GM19023 (cell line): ENCODE measurements around the gene HSD17B12.

Source experiments
- ATAC-seq: cut with Tn5 transposase; IDR thresholded peaks from one replicate; pipeline ENCODE4 v1.9.1; 2021; ENCODE audit warnings: mild to moderate bottlenecking, moderate library complexity; ENCODE audit not compliant: unreplicated experiment

Gene HSD17B12

DNA sequence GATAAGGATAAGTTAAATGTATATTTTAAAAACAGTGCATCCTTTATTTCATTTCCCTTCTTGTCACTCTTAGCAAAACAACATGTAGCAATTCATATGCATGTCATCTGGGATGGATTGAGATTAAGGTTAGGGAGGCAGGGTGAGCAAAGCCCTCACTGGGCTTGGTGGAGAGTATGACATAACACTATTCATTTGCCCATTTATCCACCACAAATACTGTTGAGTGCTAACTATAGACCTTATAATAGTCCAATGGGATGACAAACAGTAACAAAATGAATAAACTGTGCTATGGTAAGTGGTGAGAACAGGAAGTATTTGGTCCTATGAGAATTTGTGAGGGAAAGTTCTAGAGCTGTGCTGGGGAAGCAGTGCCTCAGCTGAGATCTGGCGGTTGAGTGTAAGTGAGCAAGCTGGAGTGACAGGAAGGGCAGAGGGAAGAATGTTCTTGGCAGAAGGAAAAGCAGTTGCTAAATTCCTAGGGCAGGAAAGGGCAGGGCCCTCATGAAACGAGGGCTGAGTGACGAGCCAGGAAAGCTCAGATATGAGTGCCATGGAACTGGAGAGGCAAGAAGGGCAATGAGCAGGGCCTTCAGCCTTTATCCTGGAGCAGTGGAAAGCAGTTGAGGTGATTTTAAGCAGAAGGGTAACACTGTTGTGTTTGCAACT, 6.7 kb downstream of the HSD17B12 start:
- ATAC-seq, result no peak

- ATAC-seq, result no peak
These were observed 7.9 kb downstream of the HSD17B12 start for GRCh38 chr11:43688394-43688793.

- ATAC-seq, result no peak
These were observed 8.6 kb downstream of the HSD17B12 start for GRCh38 chr11:43689167-43689566.

DNA sequence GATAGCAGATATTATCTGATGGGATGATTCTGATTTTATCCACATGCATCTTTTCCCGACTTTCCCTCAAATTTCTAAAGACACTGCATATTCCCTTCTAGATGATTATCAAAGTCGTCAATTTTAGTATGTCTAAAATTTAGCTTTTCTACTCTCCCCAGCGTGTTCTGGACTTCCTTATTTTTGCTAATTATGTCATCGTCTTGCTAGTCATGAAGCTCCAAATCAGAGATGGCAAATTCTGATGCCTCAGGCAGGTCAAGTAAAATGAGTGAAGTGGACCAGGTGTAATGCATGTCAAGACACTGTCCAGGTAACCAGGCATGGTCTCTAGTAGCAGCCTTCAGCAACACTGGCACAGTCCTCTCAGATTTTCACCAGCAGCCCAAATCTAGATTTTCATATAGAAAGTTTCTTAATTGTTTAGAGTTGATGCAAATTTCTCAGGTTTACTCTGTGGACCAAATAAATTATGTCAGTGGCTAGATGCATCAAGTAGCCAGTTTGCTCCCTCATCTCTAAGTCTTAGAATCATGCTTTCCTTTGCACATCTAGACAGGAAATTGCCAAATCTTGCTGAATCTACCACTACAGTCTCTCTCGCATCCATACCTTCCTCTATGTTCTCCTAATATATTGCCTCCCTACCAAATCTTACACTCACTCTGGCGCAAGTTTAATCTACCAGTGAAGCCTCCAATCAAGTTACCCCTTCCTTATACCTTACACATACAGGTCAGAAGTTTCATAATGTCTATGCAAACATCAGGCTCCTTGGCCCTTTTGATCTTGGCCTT, 10.6 kb downstream of the HSD17B12 start:
- no peak for ATAC-seq

DNA sequence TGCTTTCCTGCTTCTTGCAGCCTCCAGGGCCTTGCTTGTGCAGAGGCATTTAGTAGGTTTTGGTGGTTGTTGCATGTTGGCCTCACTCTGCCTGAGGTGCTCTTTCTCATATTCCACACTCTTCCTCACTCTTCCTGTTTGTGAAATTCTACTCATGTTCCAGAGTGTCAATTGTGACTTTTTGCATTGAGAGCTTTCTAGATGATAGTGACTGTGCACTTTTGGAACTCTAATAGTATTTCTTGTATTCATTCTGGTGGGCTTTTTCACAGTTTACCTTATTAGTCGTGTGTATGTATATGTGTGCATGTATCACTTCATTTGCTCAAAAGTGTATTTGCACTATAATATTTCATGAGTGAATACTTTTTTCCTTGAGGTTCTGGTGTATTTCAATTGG, 11.3 kb downstream of the HSD17B12 start:
- no peak for ATAC-seq

GRCh38 chr11:43693069-43693468, 12.5 kb downstream of the HSD17B12 start:
- ATAC-seq, result no peak

DNA sequence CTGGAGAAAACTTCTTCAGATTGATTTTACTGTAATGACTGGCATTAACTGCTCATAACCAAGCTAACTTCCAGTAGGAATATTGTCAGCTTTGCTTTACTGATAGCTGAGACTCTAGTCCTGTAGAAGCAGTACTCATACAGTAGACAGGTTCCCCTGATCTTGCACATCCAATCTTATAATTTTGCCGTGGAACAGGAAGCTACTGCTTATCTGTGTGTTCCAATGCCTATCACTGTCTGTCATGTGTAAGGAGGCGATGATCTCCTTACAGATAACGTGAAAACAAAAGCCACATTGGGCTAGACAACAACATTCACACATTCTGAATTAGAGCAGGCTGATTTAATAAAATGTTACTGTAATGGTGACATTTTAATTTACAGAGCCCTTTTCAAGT, 13.2 kb downstream of the HSD17B12 start:
- ATAC-seq, result no peak

DNA sequence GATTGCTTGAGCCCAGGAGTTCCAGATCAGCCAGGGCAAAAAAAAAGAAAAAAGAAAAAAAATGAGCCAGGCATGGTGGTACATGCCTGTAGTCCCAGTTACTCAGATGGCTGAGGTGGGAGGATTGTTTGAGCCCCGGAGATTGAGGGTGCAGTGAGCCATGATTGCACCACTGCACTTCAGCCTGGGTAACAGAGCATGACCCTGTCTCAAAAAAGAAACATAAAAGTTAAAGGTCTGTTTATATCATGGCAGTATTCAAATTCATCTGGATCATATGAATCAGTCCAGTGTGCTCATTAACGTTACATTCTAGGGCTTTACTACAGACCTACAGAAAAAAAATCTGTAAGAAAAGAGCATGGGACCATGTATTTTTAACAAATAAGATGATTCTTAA, 13.9 kb downstream of the HSD17B12 start:
- ATAC-seq, result peak; percentile 53

GRCh38 chr11:43697679-43698078, 17.1 kb downstream of the HSD17B12 start:
- ATAC-seq, result no peak

- no peak for ATAC-seq
These were observed 19.3 kb downstream of the HSD17B12 start for GRCh38 chr11:43699870-43700269.

DNA sequence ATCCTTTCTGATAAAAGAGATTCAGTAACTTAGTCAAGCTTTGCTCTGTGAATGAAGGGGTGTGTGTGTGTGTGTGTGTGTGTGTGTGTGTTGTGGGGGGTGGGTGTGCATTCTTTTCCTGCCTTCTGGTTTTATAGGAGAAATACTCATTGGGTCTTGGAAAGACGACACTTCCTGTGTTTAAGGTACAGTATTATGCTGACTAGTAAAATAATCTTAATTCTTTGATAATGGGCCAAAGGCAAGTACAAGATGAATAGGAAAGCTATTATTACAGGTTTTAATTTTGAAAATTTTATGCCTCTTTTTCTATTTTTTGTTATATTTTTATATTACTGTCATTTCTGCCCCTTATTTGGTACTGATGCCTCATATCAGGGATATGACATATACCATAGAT, 26.1 kb downstream of the HSD17B12 start:
- no peak for ATAC-seq

DNA sequence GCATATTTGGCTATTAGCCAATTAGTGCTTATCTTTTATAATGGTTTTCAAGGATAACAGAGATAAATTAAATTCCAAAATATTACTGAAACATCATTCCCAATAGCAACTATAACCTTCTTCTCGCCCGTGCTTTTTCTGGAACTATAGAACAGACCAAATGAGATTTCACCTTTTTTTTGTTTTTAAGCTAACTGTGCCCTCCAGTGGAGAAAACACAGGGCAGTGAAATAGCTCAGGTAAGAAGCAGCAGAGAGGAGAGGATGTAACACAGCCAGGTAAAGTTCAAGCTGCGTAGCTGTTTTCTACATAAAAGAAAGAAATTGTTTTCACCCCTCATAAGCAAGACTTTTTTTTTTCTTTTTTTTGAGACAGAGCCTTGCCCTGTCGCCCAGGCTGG, 28.2 kb downstream of the HSD17B12 start:
- ATAC-seq, result no peak

GRCh38 chr11:43709689-43710088, 29.2 kb downstream of the HSD17B12 start:
- ATAC-seq, result no peak

- ATAC-seq, result no peak
These were observed 32.1 kb downstream of the HSD17B12 start for GRCh38 chr11:43712676-43713075.

GRCh38 chr11:43718373-43718772, 37.8 kb downstream of the HSD17B12 start:
- ATAC-seq, result no peak

DNA sequence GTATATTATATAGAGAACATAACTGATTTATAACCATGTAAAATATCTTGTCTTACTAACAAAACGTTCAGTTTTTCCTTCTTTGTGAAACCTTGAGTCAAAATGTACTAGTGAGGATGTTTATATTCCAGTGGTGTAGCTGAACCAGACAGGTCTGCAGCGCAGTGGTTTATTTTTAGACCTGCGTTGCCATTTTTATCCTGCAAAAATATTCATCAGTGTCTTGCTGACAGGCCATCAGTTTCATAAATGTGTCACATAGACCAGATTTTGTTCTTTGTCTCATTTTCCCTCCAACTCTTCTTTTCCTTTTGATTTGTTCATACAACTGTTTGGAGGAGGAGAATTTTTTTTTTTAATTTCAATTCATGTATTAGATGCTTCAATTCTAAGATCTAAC, 43.1 kb downstream of the HSD17B12 start:
- no peak for ATAC-seq

DNA sequence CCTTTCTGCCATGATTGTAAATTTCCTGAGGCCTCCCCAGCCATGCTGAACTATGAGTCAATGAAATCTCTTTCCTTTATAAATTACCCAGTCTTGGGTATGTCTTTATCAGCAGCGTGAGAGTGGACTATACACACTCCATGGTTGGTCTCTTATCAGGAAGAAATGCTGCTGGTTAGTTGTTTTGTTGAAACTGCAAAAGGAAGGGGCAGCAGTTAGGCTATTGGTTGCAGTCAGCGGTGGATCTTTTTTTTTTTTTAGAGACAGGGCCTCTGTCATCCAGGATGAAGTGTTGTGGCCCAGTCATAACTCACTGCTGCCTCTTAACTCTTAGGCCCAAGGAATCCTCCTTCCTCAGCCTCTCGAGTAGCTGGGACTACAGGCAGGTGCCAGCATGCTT, 51.7 kb downstream of the HSD17B12 start:
- no peak for ATAC-seq

- ATAC-seq, result no peak
These were observed 53.7 kb downstream of the HSD17B12 start for GRCh38 chr11:43734256-43734655.

DNA sequence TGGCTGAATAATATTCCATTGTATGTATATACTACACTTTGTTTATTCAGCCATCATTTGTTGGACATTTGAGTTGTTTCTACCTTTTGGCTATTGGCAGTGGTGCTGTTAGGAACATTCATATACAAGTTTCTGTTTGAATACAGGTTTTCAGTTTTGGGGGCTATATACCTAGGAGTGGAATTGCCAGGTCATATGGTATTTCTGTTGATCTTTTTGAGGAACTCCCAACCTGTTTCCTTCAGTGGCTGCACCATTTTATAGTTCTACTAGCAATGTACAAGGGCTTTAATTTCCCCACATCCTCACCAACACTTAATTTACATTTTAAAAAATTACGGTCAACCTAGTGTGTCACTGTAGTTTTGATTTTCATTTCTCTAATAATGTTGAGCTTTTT, 54.6 kb downstream of the HSD17B12 start:
- ATAC-seq, result no peak

DNA sequence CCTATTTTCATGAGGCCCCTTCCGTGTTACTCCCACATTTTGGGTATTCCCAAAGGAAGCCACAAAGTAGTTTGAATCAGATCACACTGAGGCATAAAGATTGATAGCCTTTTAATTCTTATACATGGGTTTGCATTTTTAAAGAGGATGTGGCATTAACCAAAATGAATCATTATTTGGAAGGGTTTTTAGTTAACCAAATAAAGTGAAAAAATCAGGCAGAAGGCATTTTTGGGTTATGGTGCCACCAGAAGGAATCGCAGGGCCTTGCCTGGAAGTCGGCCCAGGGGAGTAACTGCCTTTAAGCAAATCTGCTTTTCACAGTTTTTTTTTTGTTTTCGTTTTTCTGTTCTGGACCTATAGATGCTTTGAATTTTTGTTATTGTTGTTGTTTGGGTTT, 55.4 kb downstream of the HSD17B12 start:
- ATAC-seq, result no peak

DNA sequence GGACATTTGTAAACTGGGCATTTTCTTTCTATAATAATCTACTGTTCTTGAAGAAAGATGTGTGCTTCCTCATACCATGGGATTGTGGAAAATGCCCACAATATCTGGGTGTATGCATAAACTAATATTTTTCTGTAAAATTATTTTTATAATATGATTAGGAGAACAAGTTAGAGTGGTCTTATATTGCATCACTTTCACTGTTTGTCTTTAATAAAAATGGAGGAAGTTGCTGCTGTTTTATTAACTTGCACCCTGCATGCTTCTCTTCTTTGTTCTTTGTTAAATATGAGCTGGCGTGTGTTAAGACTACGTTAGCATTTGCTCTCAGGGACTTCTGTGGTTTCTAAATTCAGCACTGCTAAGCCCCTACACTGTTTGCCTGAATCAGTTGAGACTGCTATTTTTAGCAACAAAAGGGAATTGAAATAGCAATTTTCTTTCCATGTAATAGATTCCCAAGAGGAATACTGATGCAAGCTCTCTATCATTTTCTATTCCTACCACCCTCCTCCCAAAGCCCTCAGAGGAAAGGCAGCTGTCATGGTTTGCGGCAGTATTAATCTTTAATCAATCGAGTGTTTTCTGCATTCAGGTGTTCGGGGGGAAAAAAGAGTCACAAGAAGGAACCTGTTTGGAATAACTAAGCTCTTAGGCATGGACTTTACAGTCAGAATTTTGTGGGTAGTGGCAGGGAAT, 56.1 kb downstream of the HSD17B12 start:
- no peak for ATAC-seq

DNA sequence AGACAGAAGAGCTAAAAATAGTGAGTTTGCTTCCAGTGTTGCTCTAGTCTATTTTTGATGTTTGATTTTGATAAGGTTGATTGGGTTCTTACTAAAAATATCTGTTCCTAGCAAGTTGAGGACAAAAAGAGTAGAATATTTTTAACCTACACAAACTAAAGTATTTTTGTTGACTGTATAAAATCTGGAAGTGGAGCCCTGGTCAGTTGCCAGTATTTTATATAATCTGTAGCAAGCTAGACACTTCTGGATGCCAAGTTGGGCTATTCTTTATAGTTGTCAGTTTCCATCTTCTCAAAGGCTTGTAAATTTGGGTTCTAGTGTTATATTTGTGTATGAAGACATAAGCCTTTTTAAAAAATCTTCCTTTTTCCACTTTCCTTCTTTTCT, 56.7 kb downstream of the HSD17B12 start:
- ATAC-seq, result no peak
